Left renal pelvis (tissue), 4 donors: ENCODE results near the gene FAF2. TPM values are rescaled to one million over a fixed set of nuclear protein-coding genes. Genes with fewer than 3 reads are reported as not detected.

Experiments
- DNase-seq, 4 donors: peaks; one replicate each; pipeline ENCODE4 v3.0.0-alpha.2; 2013; ENCODE audit warnings: low read depth in 4 of 4, low spot score in 3 of 4
- polyA plus RNA-seq, 4 donors: library from polyadenylated mRNA; unstranded; fragments of 120-200 nt; gene quantifications; one replicate each; pipeline ENCODE4 v1.2.1, GENCODE V29; 2013; ENCODE audit not compliant: insufficient read length in 4 of 4

The FAF2 gene
- polyA plus RNA-seq, 4 donors, result 46.3 to 52.9 (median 49.5) TPM

- no peak for DNase-seq
Measured at GRCh38 chr5:176500511-176500910, 52.3 kb downstream of the FAF2 start.

- DNase-seq, result no peak
Measured at GRCh38 chr5:176501333-176501732, 53.1 kb downstream of the FAF2 start.

- no peak for DNase-seq
Measured at GRCh38 chr5:176503496-176503895, 55.3 kb downstream of the FAF2 start.

GRCh38 chr5:176507911-176508310, 59.7 kb downstream of the FAF2 start:
- no peak for DNase-seq

GRCh38 chr5:176508603-176509002, 60.4 kb downstream of the FAF2 start:
- DNase-seq, result no peak

GRCh38 chr5:176513788-176514187, 65.6 kb downstream of the FAF2 start:
- no peak for DNase-seq

- DNase-seq, result no peak
Measured at GRCh38 chr5:176514244-176514950, 66.2 kb downstream of the FAF2 start.

GRCh38 chr5:176515396-176515795, 67.2 kb downstream of the FAF2 start:
- DNase-seq, result no peak

- DNase-seq, result no peak
Measured at GRCh38 chr5:176517053-176517661, 69.0 kb downstream of the FAF2 start.

GRCh38 chr5:176519810-176520720, 71.9 kb downstream of the FAF2 start:
- no peak for DNase-seq

GRCh38 chr5:176521286-176521685, 73.1 kb downstream of the FAF2 start:
- no peak for DNase-seq

- no peak for DNase-seq
Measured at GRCh38 chr5:176521699-176522263, 73.6 kb downstream of the FAF2 start.

GRCh38 chr5:176524138-176524537, 76.0 kb downstream of the FAF2 start:
- no peak for DNase-seq

GRCh38 chr5:176524987-176525386, 76.8 kb downstream of the FAF2 start:
- no peak for DNase-seq

- DNase-seq, result no peak
Measured at GRCh38 chr5:176525677-176526076, 77.5 kb downstream of the FAF2 start.

- no peak for DNase-seq
Measured at GRCh38 chr5:176526462-176526861, 78.3 kb downstream of the FAF2 start.

GRCh38 chr5:176527246-176528222, 79.3 kb downstream of the FAF2 start:
- no peak for DNase-seq

GRCh38 chr5:176528301-176528700, 80.1 kb downstream of the FAF2 start:
- no peak for DNase-seq

GRCh38 chr5:176528761-176529115, 80.6 kb downstream of the FAF2 start:
- DNase-seq, result no peak

- no peak for DNase-seq
Measured at GRCh38 chr5:176529116-176529740, 81.0 kb downstream of the FAF2 start.
